Fibroblast of lung (primary cell): Measurements from ENCODE around the gene KRTAP10-5. TPM values are rescaled to one million over a fixed set of nuclear protein-coding genes. Genes with fewer than 3 reads are reported as not detected.
"Not testable (repeated sequence)": the region's sequence is repeated elsewhere in the genome, so short reads cannot be mapped to it uniquely, and the experiment has no call there.

Experiments used
- DNase-seq, 2 donors: peaks; one replicate each; pipeline versions ENCODE4 v3.0.0 to v3.0.0-alpha.2; 2010; ENCODE audit warnings: low read depth in 2 of 2
- H2AFZ ChIP-seq: 2 replicates; pipeline ENCODE4 v1.5.1; 2012; ENCODE audit warnings: low read length, control low read depth, inconsistent platforms
- H3K27ac ChIP-seq: 2 replicates; pipeline ENCODE4 v1.5.1; 2011; ENCODE audit warnings: low read length, control low read depth; ENCODE audit not compliant: insufficient read depth
- H3K27me3 ChIP-seq: 2 replicates; pipeline ENCODE4 v1.5.1; 2011; ENCODE audit warnings: mild to moderate bottlenecking, low read length; ENCODE audit not compliant: control insufficient read depth, insufficient read depth
- H3K36me3 ChIP-seq: 2 replicates; pipeline ENCODE4 v1.5.1; 2011; ENCODE audit warnings: low read length; ENCODE audit not compliant: control insufficient read depth, insufficient read depth
- H3K4me1 ChIP-seq: 2 replicates; pipeline ENCODE4 v1.5.1; 2011; ENCODE audit warnings: low read length; ENCODE audit not compliant: control insufficient read depth, insufficient read depth; ENCODE audit errors: extremely low read depth
- H3K4me2 ChIP-seq: 2 replicates; pipeline ENCODE4 v1.5.1; 2011; ENCODE audit warnings: low read length, control low read depth; ENCODE audit not compliant: insufficient read depth; ENCODE audit errors: extremely low read depth
- H3K4me3 ChIP-seq, 4 experiments: fragments of 200-600 bp in 1 of 4; sonication (generic) in 1 of 4; replicated peaks in 1 of 4; 2 replicates each; pipeline ENCODE4 v1.5.1; 2011 to 2016; ENCODE audit warnings: low read length in 4 of 4, low read depth in 3 of 4, mild to moderate bottlenecking in 3 of 4, control low read depth in 2 of 4, inconsistent platforms in 1 of 4, mixed read lengths in 1 of 4; ENCODE audit not compliant: insufficient read depth in 1 of 4; ENCODE audit errors: control extremely low read depth in 1 of 4
- H3K79me2 ChIP-seq: 2 replicates; pipeline ENCODE4 v1.5.1; 2012; ENCODE audit warnings: mild to moderate bottlenecking, low read length, inconsistent platforms; ENCODE audit not compliant: control insufficient read depth, insufficient read depth
- H3K9ac ChIP-seq: 2 replicates; pipeline ENCODE4 v1.5.1; 2011; ENCODE audit warnings: mild to moderate bottlenecking, low read length, control low read depth; ENCODE audit not compliant: insufficient read depth
- H3K9me3 ChIP-seq: 2 replicates; pipeline ENCODE4 v1.5.1; 2012; ENCODE audit warnings: low read depth, low read length; ENCODE audit not compliant: control insufficient read depth, insufficient read depth
- H4K20me1 ChIP-seq: 2 replicates; pipeline ENCODE4 v1.5.1; 2011; ENCODE audit warnings: low read length; ENCODE audit not compliant: control insufficient read depth, insufficient read depth; ENCODE audit errors: extremely low read depth
- EZH2 ChIP-seq: IDR thresholded peaks from 2 replicates; pipeline ENCODE4 v1.5.1; 2012; ENCODE audit warnings: low read length, control low read depth, mild to moderate bottlenecking; ENCODE audit errors: missing control alignments
- polyA plus RNA-seq, 2 donors: library from polyadenylated mRNA; depleted of rRNA in 1 of 2; stranded (reverse) in 1 of 2; unstranded in 1 of 2; fragments of >200 nt; gene quantifications; 2 replicates each; pipeline ENCODE4 v1.2.1, GENCODE V29; 2011 to 2012; ENCODE audit warnings: missing spikeins in 1 of 2
- total RNA-seq: library from RNA; depleted of rRNA; stranded (reverse); fragments of >200 nt; gene quantifications from 2 replicates; pipeline ENCODE4 v1.2.1, GENCODE V29; 2014
- TF ChIP-seq, protein P1 (sequence below), 2 donors: IDR thresholded peaks in 1 of 2; conservative IDR thresholded peaks in 1 of 2; 1 replicate in 1 of 2; 2 replicates in 1 of 2; pipeline ENCODE4 v1.5.1; 2011 to 2012; ENCODE audit warnings: low read length in 2 of 2, control low read depth in 1 of 2, inconsistent platforms in 1 of 2, low read depth in 1 of 2, mild to moderate bottlenecking in 1 of 2

KRTAP10-5 gene
- total and polyA plus RNA-seq, 2 donors (not counting 1 experiment from before 2014, with no cell fraction given) = not detected

DNA sequence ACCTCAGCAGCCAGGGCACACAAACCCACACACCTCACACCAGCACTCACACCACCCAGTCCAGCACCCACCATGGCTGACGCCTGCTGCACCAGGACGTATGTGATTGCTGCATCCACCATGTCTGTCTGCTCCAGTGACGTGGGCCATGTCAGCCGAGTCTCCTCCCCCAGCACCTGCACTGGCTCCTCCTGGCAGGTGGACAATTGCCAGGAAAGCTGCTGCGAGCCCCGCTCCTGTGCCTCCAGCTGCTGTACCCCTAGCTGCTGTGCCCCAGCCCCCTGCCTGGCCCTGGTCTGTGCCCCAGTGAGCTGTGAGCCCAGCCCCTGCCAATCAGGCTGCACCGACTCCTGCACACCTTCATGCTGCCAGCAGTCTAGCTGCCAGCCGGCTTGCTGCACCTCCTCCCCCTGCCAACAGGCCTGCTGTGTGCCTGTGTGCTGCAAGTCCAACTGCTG lies 31.7 kb upstream of the KRTAP10-5 start, which contains the start of gene KRTAP10-8:
TSS of gene KRTAP10-8 (plus strand) at position 51 of the 458 bp plus-strand sequence. CDS start at position 73, 22 bp downstream.
- TF ChIP-seq EZH2 = no peak
- TF ChIP-seq, protein P1, sequence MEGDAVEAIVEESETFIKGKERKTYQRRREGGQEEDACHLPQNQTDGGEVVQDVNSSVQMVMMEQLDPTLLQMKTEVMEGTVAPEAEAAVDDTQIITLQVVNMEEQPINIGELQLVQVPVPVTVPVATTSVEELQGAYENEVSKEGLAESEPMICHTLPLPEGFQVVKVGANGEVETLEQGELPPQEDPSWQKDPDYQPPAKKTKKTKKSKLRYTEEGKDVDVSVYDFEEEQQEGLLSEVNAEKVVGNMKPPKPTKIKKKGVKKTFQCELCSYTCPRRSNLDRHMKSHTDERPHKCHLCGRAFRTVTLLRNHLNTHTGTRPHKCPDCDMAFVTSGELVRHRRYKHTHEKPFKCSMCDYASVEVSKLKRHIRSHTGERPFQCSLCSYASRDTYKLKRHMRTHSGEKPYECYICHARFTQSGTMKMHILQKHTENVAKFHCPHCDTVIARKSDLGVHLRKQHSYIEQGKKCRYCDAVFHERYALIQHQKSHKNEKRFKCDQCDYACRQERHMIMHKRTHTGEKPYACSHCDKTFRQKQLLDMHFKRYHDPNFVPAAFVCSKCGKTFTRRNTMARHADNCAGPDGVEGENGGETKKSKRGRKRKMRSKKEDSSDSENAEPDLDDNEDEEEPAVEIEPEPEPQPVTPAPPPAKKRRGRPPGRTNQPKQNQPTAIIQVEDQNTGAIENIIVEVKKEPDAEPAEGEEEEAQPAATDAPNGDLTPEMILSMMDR (conservative IDR thresholded peaks at IDR 0.05 in 1 of 2, IDR thresholded peaks at IDR 0.05 in 1 of 2; ENCODE audit: low read depth in 1 of 2, low read length in 2 of 2) = no peak
- H4K20me1 ChIP-seq = no peaks in the 10 kb centered on the region
- no peak within 1 kb of the TSS for H2AFZ ChIP-seq
- H3K4me3 ChIP-seq = no peak within 1 kb of the TSS
- DNase-seq = no peak
- no peaks in the 10 kb centered on the region for H3K9me3 ChIP-seq
- no peak within 1 kb of the TSS for H3K27ac ChIP-seq
- no peaks in the 10 kb centered on the region for H3K27me3 ChIP-seq
- no peaks in the 10 kb centered on the region for H3K36me3 ChIP-seq
- no peak within 1 kb of the TSS for H3K9ac ChIP-seq
- no peaks in the 10 kb centered on the region for H3K4me1 ChIP-seq
- no peaks in the 10 kb centered on the region for H3K79me2 ChIP-seq
- no peak within 1 kb of the TSS for H3K4me2 ChIP-seq

DNA sequence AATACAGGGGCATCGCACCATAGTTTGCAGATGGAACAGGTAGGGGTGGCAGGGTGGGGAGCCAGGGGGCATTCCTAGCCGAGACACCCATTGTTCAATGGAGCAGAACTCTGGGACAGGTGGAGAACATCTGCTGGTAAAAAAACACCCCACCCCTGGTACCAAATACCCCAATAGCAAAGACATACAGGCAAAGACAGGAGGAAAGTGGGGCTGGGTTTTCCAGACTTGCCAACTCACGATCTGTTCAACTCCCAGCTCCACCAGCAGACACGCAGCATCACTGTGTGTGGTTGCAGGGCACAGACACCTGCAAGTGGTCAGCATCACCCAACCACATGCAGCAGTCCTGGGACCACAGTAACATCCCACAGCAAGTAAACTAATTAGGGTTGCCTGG lies 31.1 kb upstream of the KRTAP10-5 start:
- Histone ChIP-seq H3K9ac (no peak overlapping the region), H3K36me3 (no peaks in the 10 kb centered on the region), H2AFZ (no peak overlapping the region), H3K27ac (no peak overlapping the region), H3K79me2 (no peaks in the 10 kb centered on the region), H3K4me2 (no peak overlapping the region), H3K4me3 (no peak overlapping the region), H3K4me1 (no peaks in the 10 kb centered on the region), H3K27me3 (no peaks in the 10 kb centered on the region), H4K20me1 (no peaks in the 10 kb centered on the region), H3K9me3 (no peaks in the 10 kb centered on the region)
- TF ChIP-seq, protein P1 (conservative IDR thresholded peaks at IDR 0.05 in 1 of 2, IDR thresholded peaks at IDR 0.05 in 1 of 2; ENCODE audit: low read depth in 1 of 2, low read length in 2 of 2) = no peak
- no peak for TF ChIP-seq EZH2
- no peak for DNase-seq

DNA sequence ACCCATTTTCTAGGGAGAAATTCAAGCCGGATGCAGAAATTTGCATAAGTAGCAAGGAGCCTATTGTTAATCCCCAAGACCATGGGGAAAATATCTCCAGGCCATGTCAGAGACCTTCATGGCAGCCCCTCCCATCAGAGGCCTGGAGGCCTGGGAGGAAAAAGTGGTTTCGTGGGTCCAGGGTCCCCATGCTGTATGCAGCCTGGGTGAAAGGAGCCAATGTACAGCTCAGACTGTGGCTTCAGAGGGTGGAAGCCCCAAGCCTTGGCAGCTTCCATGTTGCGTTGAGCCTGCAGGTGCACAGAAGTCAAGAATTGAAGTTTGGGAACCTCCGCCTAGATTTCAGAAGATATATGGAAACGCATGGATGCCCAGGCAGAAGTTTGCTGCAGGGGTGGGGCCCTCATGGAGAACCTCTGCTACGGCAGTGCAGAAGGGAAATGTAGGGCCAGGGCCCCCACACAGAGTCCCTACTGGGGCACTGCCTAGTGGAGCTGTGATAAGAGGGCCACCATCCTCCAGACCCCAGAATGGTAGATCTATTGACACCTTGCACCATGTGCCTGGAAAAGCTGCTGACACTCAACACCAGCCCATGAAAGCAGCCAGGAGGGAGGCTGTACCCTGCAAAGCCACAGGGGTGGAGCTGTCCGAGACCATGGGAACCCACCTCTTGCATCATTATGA lies 29.9 kb upstream of the KRTAP10-5 start:
- H3K4me2 ChIP-seq, H3K9me3 ChIP-seq, H3K36me3 ChIP-seq, H3K79me2 ChIP-seq, H3K4me3 ChIP-seq, H3K27me3 ChIP-seq, H2AFZ ChIP-seq, H3K4me1 ChIP-seq, DNase-seq, H3K9ac ChIP-seq, H3K27ac ChIP-seq, H4K20me1 ChIP-seq: not testable (repeated sequence)
